Urothelium cell line (cell line): Measurements from ENCODE around the gene TMEM245.

Experiments
- DNase-seq: peaks from one replicate; pipeline ENCODE4 v3.0.0; 2011; ENCODE audit warnings: low spot score, mixed read lengths
- FAIRE-seq: peaks from 2 replicates; lab custom pipeline; 2011; peaks lifted over from hg19 to GRCh38; lab: Jason Lieb, UNC

The TMEM245 gene

GRCh38 chr9:109119439-109120203, at the start of gene TMEM245:
Gene TMEM245 (minus strand): TSS chr9:109119947. CDS start chr9:109119913, 34 bp downstream.
- FAIRE-seq, result no peak
- DNase-seq, result peak; percentile 92

GRCh38 chr9:109168170-109168569, 48.4 kb upstream of the TMEM245 start:
- FAIRE-seq (no peak), DNase-seq (no peak)

- no peak for FAIRE-seq
These were observed 48.0 kb upstream of the TMEM245 start for GRCh38 chr9:109167716-109168115.

GRCh38 chr9:109166771-109167601, 47.2 kb upstream of the TMEM245 start, which contains the start of gene FRRS1L:
Gene FRRS1L (minus strand): TSS chr9:109167249. CDS start chr9:109167138, 111 bp downstream.
- no peak for FAIRE-seq

More at GRCh38 chr9:109167716-109168115, 48.0 kb upstream of the TMEM245 start:
- DNase-seq, result no peak

GRCh38 chr9:109166171-109166770, 46.5 kb upstream of the TMEM245 start:
- no peak for FAIRE-seq

More at GRCh38 chr9:109166771-109167601, 47.2 kb upstream of the TMEM245 start, which contains the start of gene FRRS1L:
- DNase-seq, result peak; percentile 38

GRCh38 chr9:109164042-109164441, 44.3 kb upstream of the TMEM245 start:
- FAIRE-seq (no peak), DNase-seq (no peak)

More at GRCh38 chr9:109166171-109166770, 46.5 kb upstream of the TMEM245 start:
- no peak for DNase-seq

- no peak for FAIRE-seq
- no peak for DNase-seq
These were observed 43.4 kb upstream of the TMEM245 start for GRCh38 chr9:109163194-109163593.

GRCh38 chr9:109162677-109163076, 42.9 kb upstream of the TMEM245 start:
- FAIRE-seq (no peak), DNase-seq (no peak)

- DNase-seq (no peak), FAIRE-seq (no peak)
These were observed 41.7 kb upstream of the TMEM245 start for GRCh38 chr9:109161471-109161870.

- DNase-seq (no peak), FAIRE-seq (no peak)
These were observed 39.8 kb upstream of the TMEM245 start for GRCh38 chr9:109159583-109159982.

GRCh38 chr9:109158651-109159050, 38.9 kb upstream of the TMEM245 start:
- DNase-seq, result no peak
- FAIRE-seq, result no peak

- DNase-seq (no peak), FAIRE-seq (no peak)
These were observed 37.0 kb upstream of the TMEM245 start for GRCh38 chr9:109156708-109157107.

GRCh38 chr9:109150925-109151545, 31.3 kb upstream of the TMEM245 start:
- DNase-seq (no peak), FAIRE-seq (no peak)

- FAIRE-seq (no peak), DNase-seq (no peak)
These were observed 30.0 kb upstream of the TMEM245 start for GRCh38 chr9:109149722-109150121.

GRCh38 chr9:109149089-109149488, 29.3 kb upstream of the TMEM245 start:
- DNase-seq (no peak), FAIRE-seq (no peak)

- FAIRE-seq, result no peak
- no peak for DNase-seq
These were observed 25.3 kb upstream of the TMEM245 start for GRCh38 chr9:109145051-109145450.

- FAIRE-seq, result no peak
These were observed 24.3 kb upstream of the TMEM245 start for GRCh38 chr9:109143881-109144562.

GRCh38 chr9:109141375-109141774, 21.6 kb upstream of the TMEM245 start:
- no peak for DNase-seq
- no peak for FAIRE-seq

More at GRCh38 chr9:109143881-109144562, 24.3 kb upstream of the TMEM245 start:
- DNase-seq, result peak; percentile 63

- FAIRE-seq, result no peak
- no peak for DNase-seq
These were observed 20.1 kb upstream of the TMEM245 start for GRCh38 chr9:109139851-109140250.

- FAIRE-seq (no peak), DNase-seq (no peak)
These were observed 18.7 kb upstream of the TMEM245 start for GRCh38 chr9:109138421-109138820.
